HepG2 (cell line): ENCODE data around the gene RIPOR3. TPM values are rescaled to one million over a fixed set of nuclear protein-coding genes. Genes with fewer than 3 reads are reported as not detected.

Source experiments
- AGO1 ChIP-seq: fragments of 200-400 bp; formaldehyde crosslinking; IDR thresholded peaks from 2 replicates; pipeline ENCODE4 v1.6.1; 2017; ENCODE audit warnings: mild to moderate bottlenecking, low read depth, low read length, moderate library complexity; ENCODE audit not compliant: poor library complexity, severe bottlenecking
- CBFB ChIP-seq: sonication (generic); formaldehyde crosslinking; IDR thresholded peaks from 2 replicates; pipeline ENCODE4 v1.4.0; 2020; ENCODE audit warnings: missing genetic modification reagents
- CBX2 ChIP-seq, 2 experiments: fragments of 200-600 bp in 1 of 2; sonication (generic); formaldehyde crosslinking in 1 of 2; IDR thresholded peaks; 2 replicates each; pipeline versions ENCODE4 v1.7.0 to v1.8.1; 2018 to 2022; ENCODE audit warnings: low read depth in 2 of 2, low read length in 1 of 2, mild to moderate bottlenecking in 1 of 2, missing genetic modification reagents in 1 of 2
- ETV5 ChIP-seq: IDR thresholded peaks from 2 replicates; pipeline ENCODE4 v1.6.1; 2018; ENCODE audit warnings: missing biosample characterization, missing genetic modification reagents, inconsistent platforms, borderline replicate concordance
- FOSL2 ChIP-seq: sonication (generic); formaldehyde crosslinking; IDR thresholded peaks from 2 replicates; pipeline ENCODE4 v1.4.0; 2020; ENCODE audit warnings: missing genetic modification reagents
- FOXK1 ChIP-seq: sonication (generic); formaldehyde crosslinking; IDR thresholded peaks from 2 replicates; pipeline ENCODE4 v1.4.0; 2020; ENCODE audit warnings: low read depth, missing genetic modification reagents, borderline replicate concordance
- GTF3A ChIP-seq: sonication (generic); formaldehyde crosslinking; conservative IDR thresholded peaks from 2 replicates; pipeline ENCODE4 v1.4.0; 2020; ENCODE audit warnings: mild to moderate bottlenecking, missing genetic modification reagents
- IRF2 ChIP-seq: IDR thresholded peaks from 2 replicates; pipeline ENCODE4 v1.6.1; 2018; ENCODE audit warnings: missing genetic modification reagents, missing compliant biosample characterization
- KLF12 ChIP-seq: sonication (generic); formaldehyde crosslinking; IDR thresholded peaks from 2 replicates; pipeline ENCODE4 v1.4.0; 2020; ENCODE audit warnings: missing genetic modification reagents, borderline replicate concordance
- KLF16 ChIP-seq, 2 experiments: sonication (generic) in 1 of 2; formaldehyde crosslinking in 1 of 2; IDR thresholded peaks; 2 replicates each; pipeline versions ENCODE4 v1.6.1 to v1.8.0; 2016 to 2023; ENCODE audit warnings: missing genetic modification reagents in 2 of 2, missing compliant biosample characterization in 1 of 2
- MAFK ChIP-seq, 2 experiments: IDR thresholded peaks in 1 of 2; conservative IDR thresholded peaks in 1 of 2; 2 replicates each; pipeline ENCODE4 v1.6.1; 2011; ENCODE audit warnings: improper control_type of control experiment in 2 of 2, low read length in 2 of 2
- MXD4 ChIP-seq: IDR thresholded peaks from 2 replicates; pipeline ENCODE4 v1.6.1; 2016; ENCODE audit warnings: mild to moderate bottlenecking, missing biosample characterization, missing genetic modification reagents
- RAD21 ChIP-seq: fragments of 450-650 bp; formaldehyde crosslinking; IDR thresholded peaks from 2 replicates; pipeline ENCODE4 v1.5.0; 2020; ENCODE audit warnings: mild to moderate bottlenecking
- SCMH1 ChIP-seq: sonication (generic); formaldehyde crosslinking; IDR thresholded peaks from 2 replicates; pipeline ENCODE4 v1.9.0; 2021; ENCODE audit warnings: missing genetic modification reagents, mild to moderate bottlenecking, borderline replicate concordance
- SRY ChIP-seq: sonication (generic); formaldehyde crosslinking; IDR thresholded peaks from 2 replicates; pipeline ENCODE4 v1.8.0; 2022; ENCODE audit warnings: mild to moderate bottlenecking, missing genetic modification reagents
- TGIF2 ChIP-seq: IDR thresholded peaks from 2 replicates; pipeline ENCODE4 v1.6.1; 2016; ENCODE audit warnings: control low read depth, missing compliant biosample characterization
- ZFX ChIP-seq: sonication (generic); formaldehyde crosslinking; IDR thresholded peaks from 2 replicates; pipeline ENCODE4 v1.4.0; 2020; ENCODE audit warnings: mild to moderate bottlenecking, low read depth, missing genetic modification reagents, moderate library complexity
- ZNF10 ChIP-seq: sonication (generic); formaldehyde crosslinking; IDR thresholded peaks from 2 replicates; pipeline ENCODE4 v1.4.0; 2020; ENCODE audit warnings: mild to moderate bottlenecking, low read depth, missing genetic modification reagents, borderline replicate concordance
- ZNF296 ChIP-seq: sonication (generic); formaldehyde crosslinking; conservative IDR thresholded peaks from 2 replicates; pipeline ENCODE4 v1.5.0; 2020; ENCODE audit warnings: mild to moderate bottlenecking, missing genetic modification reagents
- ZNF333 ChIP-seq: sonication (generic); formaldehyde crosslinking; IDR thresholded peaks from 2 replicates; pipeline ENCODE4 v1.4.0; 2020; ENCODE audit warnings: mild to moderate bottlenecking, missing genetic modification reagents, borderline replicate concordance
- ZNF335 ChIP-seq: sonication (generic); formaldehyde crosslinking; IDR thresholded peaks from 2 replicates; pipeline ENCODE4 v1.4.0; 2020; ENCODE audit warnings: missing genetic modification reagents
- ZNF530 ChIP-seq: sonication (generic); formaldehyde crosslinking; IDR thresholded peaks from 2 replicates; pipeline ENCODE4 v1.5.0; 2020; ENCODE audit warnings: low read depth, mild to moderate bottlenecking, missing genetic modification reagents
- ZNF674 ChIP-seq: sonication (generic); formaldehyde crosslinking; IDR thresholded peaks from 2 replicates; pipeline ENCODE4 v1.5.0; 2020; ENCODE audit warnings: low read depth, mild to moderate bottlenecking, missing genetic modification reagents
- ZNF788 ChIP-seq: sonication (generic); formaldehyde crosslinking; IDR thresholded peaks from 2 replicates; pipeline ENCODE4 v1.5.0; 2020; ENCODE audit warnings: mild to moderate bottlenecking, missing genetic modification reagents, borderline replicate concordance
- ZZZ3 ChIP-seq: sonication (generic); formaldehyde crosslinking; IDR thresholded peaks from 2 replicates; pipeline ENCODE4 v1.4.0; 2020; ENCODE audit warnings: missing genetic modification reagents, mild to moderate bottlenecking, borderline replicate concordance
- polyA plus RNA-seq, 8 experiments: library from polyadenylated mRNA; depleted of rRNA in 3 of 8; stranded (reverse) in 7 of 8; unstranded in 1 of 8; fragments of >200 nt; fragmentation: Illumina TruSeq in 4 of 8; extraction: Trizol in 4 of 8; gene quantifications; 2 replicates each; pipeline versions ENCODE4 v1.2.1 to v1.2.3, GENCODE V29; 2011 to 2016; ENCODE audit warnings: low read depth in 4 of 8, missing spikeins in 1 of 8, mixed read lengths in 1 of 8; ENCODE audit not compliant: insufficient read depth in 1 of 8
- total RNA-seq, 5 experiments: library from RNA; depleted of rRNA; stranded (reverse); fragments of >200 nt; fragmentation: Illumina TruSeq; extraction: Trizol; gene quantifications; 2 replicates each; pipeline ENCODE4 v1.2.3, GENCODE V29; 2016; ENCODE audit warnings: low read depth in 1 of 5
- TF ChIP-seq, protein P1 (sequence below): sonication (generic); formaldehyde crosslinking; IDR thresholded peaks from 2 replicates; pipeline ENCODE4 v1.8.1; 2023; ENCODE audit warnings: mild to moderate bottlenecking, missing genetic modification reagents, borderline replicate concordance
- TF ChIP-seq, protein P2 (sequence below): sonication (generic); formaldehyde crosslinking; IDR thresholded peaks from 2 replicates; pipeline ENCODE4 v1.5.0; 2020; ENCODE audit warnings: missing genetic modification reagents
- TF ChIP-seq, protein P3 (sequence below): sonication (generic); formaldehyde crosslinking; IDR thresholded peaks from 2 replicates; pipeline ENCODE4 v1.5.1; 2020; ENCODE audit warnings: mild to moderate bottlenecking, missing genetic modification reagents, borderline replicate concordance

RIPOR3 gene
- total and polyA plus RNA-seq, 2 of the 13 experiments (the other 11 are each of a cell fraction or from before 2014, with no cell fraction given) = 0.18 TPM; not detected in 1

DNA sequence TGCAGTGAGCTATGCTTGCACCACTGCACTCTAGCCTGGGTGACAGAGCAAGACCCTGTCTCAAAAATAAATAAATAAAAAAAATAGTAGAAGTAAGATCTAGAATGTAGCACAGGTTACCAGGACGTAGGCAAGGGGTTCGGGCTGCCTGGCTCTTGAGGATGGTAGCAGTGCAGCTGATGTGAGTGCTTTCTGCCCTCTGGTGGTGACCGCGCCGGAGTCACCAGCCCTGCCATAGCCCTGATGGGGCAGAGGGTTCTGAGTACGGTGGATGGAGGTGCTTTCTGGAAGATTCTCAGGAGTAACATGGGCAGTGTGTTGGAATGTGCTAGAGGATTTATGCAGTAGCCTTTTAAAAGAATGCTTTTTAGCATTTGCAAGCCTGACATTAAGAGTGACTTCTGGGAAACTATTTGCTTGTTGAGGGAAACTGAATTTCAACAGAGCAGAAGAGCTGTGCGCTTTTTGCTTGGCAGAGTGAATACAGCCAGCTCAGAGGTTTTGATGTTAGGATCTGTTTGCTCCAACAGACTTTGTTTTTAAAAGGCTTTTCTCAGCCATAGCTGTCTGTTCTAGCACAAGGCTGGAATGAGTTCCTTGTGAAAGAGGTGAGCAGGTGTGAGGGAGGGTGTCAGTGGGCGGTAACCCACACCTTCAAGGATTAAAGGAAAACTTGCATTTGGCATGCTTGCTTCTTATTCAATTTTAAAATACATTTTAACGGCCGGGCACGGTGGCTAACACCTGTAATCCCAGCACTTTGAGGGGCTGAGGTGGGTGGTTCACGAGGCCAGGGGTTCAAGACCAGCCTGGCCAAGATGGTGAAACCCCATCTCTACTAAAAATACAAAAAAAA is 115.2 kb downstream of the RIPOR3 start (continued):
- TF ChIP-seq RAD21 (peak; percentile 88), CBFB (CRISPR knock-in tag) (no peak), ZFX (CRISPR knock-in tag) (0 out of 2 replicates have a peak, but pooled peaks have one; percentile 30), ZNF530 (CRISPR knock-in tag) (no peak), ZNF674 (CRISPR knock-in tag) (no peak), ZNF335 (CRISPR knock-in tag) (no peak), KLF12 (CRISPR knock-in tag) (no peak), TGIF2 (CRISPR knock-in tag) (0 out of 2 replicates have a peak, but pooled peaks have one; percentile 32), GTF3A (CRISPR knock-in tag) (no peak), ZZZ3 (no peak), KLF16 (CRISPR knock-in tag; IDR thresholded peaks at IDR 0.05) (no peak), SCMH1 (no peak), MAFK (conservative IDR thresholded peaks at IDR 0.05 in 1 of 2, IDR thresholded peaks at IDR 0.05 in 1 of 2; ENCODE audit: low read length in 2 of 2) (no peak), FOXK1 (CRISPR knock-in tag) (peak; percentile 9; the same call in 1 of the 2 replicates), ZNF296 (CRISPR knock-in tag) (no peak), ZNF333 (CRISPR knock-in tag) (no peak), ZNF788 (CRISPR knock-in tag) (no peak; the same call in 1 of the 2 replicates), FOSL2 (CRISPR knock-in tag) (peak; percentile 31; the same call in 1 of the 2 replicates), CBX2 (IDR thresholded peaks at IDR 0.05; ENCODE audit: low read depth, low read length) (no peak), CBX2 (CRISPR knock-in tag; IDR thresholded peaks at IDR 0.05; ENCODE audit: low read depth) (no peak), AGO1 (no peak), SRY (CRISPR knock-in tag) (no peak), ETV5 (CRISPR knock-in tag) (0 out of 2 replicates have a peak, but pooled peaks have one; percentile 14), MXD4 (CRISPR knock-in tag) (no peak), ZNF10 (CRISPR knock-in tag) (no peak), IRF2 (CRISPR knock-in tag) (0 out of 2 replicates have a peak, but pooled peaks have one; percentile 47)
- TF ChIP-seq, protein P1, sequence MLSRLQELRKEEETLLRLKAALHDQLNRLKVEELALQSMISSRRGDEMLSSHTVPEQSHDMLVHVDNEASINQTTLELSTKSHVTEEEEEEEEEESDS (CRISPR knock-in tag) = no peak
- TF ChIP-seq, protein P2, sequence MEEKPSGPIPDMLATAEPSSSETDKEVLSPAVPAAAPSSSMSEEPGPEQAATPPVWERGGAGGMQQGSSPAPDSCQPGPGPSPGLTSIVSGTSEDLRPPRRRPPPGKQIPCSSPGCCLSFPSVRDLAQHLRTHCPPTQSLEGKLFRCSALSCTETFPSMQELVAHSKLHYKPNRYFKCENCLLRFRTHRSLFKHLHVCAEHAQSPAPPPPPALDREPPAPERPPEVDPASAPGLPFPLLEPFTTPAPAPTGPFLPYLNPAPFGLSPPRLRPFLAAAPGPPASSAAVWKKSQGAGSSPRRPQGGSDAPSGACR (CRISPR knock-in tag) = no peak
- TF ChIP-seq, protein P3, sequence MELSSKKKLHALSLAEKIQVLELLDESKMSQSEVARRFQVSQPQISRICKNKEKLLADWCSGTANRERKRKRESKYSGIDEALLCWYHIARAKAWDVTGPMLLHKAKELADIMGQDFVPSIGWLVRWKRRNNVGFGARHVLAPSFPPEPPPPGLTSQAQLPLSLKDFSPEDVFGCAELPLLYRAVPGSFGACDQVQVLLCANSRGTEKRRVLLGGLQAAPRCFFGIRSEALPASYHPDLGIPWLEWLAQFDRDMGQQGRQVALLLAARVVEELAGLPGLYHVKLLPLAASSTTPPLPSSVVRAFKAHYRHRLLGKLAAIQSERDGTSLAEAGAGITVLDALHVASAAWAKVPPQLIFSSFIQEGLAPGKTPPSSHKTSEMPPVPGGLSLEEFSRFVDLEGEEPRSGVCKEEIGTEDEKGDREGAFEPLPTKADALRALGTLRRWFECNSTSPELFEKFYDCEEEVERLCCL (CRISPR knock-in tag) = no peak
